ENCODE measurements around the gene MSL1. TPM values are rescaled to one million over a fixed set of nuclear protein-coding genes. Genes with fewer than 3 reads are reported as not detected.
A peak's percentile ranks its signal among the peaks of the same experiment; 100 is the strongest.

Gene MSL1
- total and polyA plus RNA-seq, 9 of the 15 experiments (the other 6 are each of a cell fraction or from before 2014, with no cell fraction given): 13.8 to 120 (median 61.9) TPM

- TF ChIP-seq NCOR1 (IDR thresholded peaks at IDR 0.05) (peak; percentile 29; the same call in 1 of the 2 replicates), ILF3 (IDR thresholded peaks at IDR 0.05; ENCODE audit: borderline replicate concordance) (no peak), ZNF398 (CRISPR knock-in tag; IDR thresholded peaks at IDR 0.05) (no peak), CTCFL (IDR thresholded peaks at IDR 0.05; ENCODE audit: borderline replicate concordance, insufficient read depth, low read depth, low read length, poor library complexity, severe bottlenecking) (no peak), BRF2 (IDR thresholded peaks at IDR 0.05; ENCODE audit: borderline replicate concordance, insufficient read depth, insufficient read length) (no peak), ZNF253 (CRISPR knock-in tag; conservative IDR thresholded peaks at IDR 0.05) (no peak), TAF1 (IDR thresholded peaks at IDR 0.05; ENCODE audit: control insufficient read depth, extremely low read depth, insufficient read depth, low read length, severe bottlenecking) (peak; percentile 12), RFX5 (IDR thresholded peaks at IDR 0.05; ENCODE audit: low read depth, low read length) (no peak), HDAC2 (IDR thresholded peaks at IDR 0.05) (peak; percentile 65), NCOA1 (IDR thresholded peaks at IDR 0.05; ENCODE audit: low read depth) (peak; percentile 57; the same call in 1 of the 2 replicates), EP400 (IDR thresholded peaks at IDR 0.05) (peak; percentile 57; the same call in 1 of the 2 replicates), ELF4 (CRISPR knock-in tag; IDR thresholded peaks at IDR 0.05) (peak; percentile 53; the same call in 1 of the 2 replicates), XRCC5 (IDR thresholded peaks at IDR 0.05; ENCODE audit: low read depth, low read length) (peak; percentile 33; the same call in 1 of the 2 replicates), RFX1 (IDR thresholded peaks at IDR 0.05) (no peak), PRDM10 (IDR thresholded peaks at IDR 0.05; ENCODE audit: partially characterized antibody) (no peak), NR2C2 (CRISPR knock-in tag; IDR thresholded peaks at IDR 0.05) (no peak; the same call in 1 of the 2 replicates), NR2C2 (tag; IDR thresholded peaks at IDR 0.05) (peak; percentile 93), SIN3A (IDR thresholded peaks at IDR 0.05; ENCODE audit: borderline replicate concordance in 2 of 2, control insufficient read depth in 1 of 2, low read depth in 2 of 2, low read length in 2 of 2) (peak; percentile 66 to 73; a peak in 1 of 4 replicates)
These were observed 1.4 kb downstream of the MSL1 start (continued) for GRCh38 chr17:40122999-40123810.
